ENCODE results near the gene CD58.

DNA sequence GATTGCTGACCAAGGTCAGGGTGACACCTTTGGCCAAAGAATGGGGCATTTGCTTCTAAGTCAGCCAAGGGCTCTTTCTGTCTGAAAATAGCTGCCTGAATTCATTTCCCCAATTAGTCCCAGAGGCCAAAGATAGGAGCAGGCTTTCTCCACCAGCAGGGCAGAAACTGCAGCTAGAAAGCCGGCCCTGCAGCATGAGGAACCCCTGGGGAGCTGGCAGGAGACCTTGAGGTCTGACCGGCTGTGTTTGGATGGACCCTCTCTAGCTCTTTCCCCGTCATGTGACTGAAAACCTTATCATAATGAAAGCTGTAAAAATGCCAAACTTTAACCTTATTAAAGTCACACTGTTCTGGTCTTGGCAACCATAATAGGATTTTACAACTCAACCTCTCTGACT, 93.4 kb downstream of the CD58 start:
- TF ChIP-seq CTCF (IDR thresholded peaks at IDR 0.05) (no peak), POLR2A (IDR thresholded peaks at IDR 0.05) (no peak)
